Measurements from ENCODE around the gene BCL11B. TPM values are rescaled to one million over a fixed set of nuclear protein-coding genes. Genes with fewer than 3 reads are reported as not detected.

The BCL11B gene
- total RNA-seq, 2 experiments from 2014 or later, result 48.9 to 49.1 TPM

- Mint-ChIP-seq H3K4me1 (ENCODE audit: low read depth) (peaks cover 32% of the 10 kb centered on the region), H3K27ac (peak overlapping the region; percentile 100), H3K4me3 (peak overlapping the region; percentile 96), H3K9me3 (no peaks in the 10 kb centered on the region), H3K27me3 (peaks cover 3% of the 10 kb centered on the region), H3K36me3 (peaks cover 22% of the 10 kb centered on the region)
- DNase-seq, result peak; percentile 74
- ChIA-PET CTCF (interaction anchor here (0.5 to 2.5 kb wide), 9 partner anchors 12 to 1973 kb away, joined by 3 to 22 read pairs (median 6); no protein-coding TSS in a partner anchor), POLR2A (interaction anchor here (1.0 to 19.8 kb wide), 7 partner anchors 11 to 1132 kb away, joined by 3 to 425 read pairs (median 6); no protein-coding TSS in a partner anchor)
- intact Hi-C loops (cut with micrococcal nuclease), result loop anchor here (1.0 to 5.0 kb wide), 6 partner anchors 11 to 1966 kb away; no protein-coding TSS in a partner anchor
Measured at GRCh38 chr14:99272899-99273765, 1.1 kb upstream of the BCL11B start.

DNA sequence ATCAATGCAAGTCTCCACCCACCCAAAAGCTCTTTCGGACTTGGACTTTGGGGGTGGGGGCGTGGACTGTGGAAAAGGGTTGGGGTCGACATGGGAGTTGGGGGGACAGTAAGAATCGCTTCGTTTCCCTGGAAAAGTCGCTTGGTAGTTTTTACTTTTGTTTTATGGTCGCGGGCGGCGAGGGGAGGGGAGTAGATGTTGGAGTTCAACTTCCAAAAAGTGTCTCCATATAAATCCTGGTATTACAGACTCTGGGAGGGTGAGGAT, 568 bp upstream of the BCL11B start:
- Mint-ChIP-seq H3K27ac (peak overlapping the region; percentile 100), H3K4me3 (peak overlapping the region; percentile 96), H3K36me3 (peaks cover 26% of the 10 kb centered on the region), H3K9me3 (no peaks in the 10 kb centered on the region), H3K27me3 (peaks cover 3% of the 10 kb centered on the region), H3K4me1 (ENCODE audit: low read depth) (peaks cover 29% of the 10 kb centered on the region)
- ChIA-PET POLR2A (interaction anchor here (0.6 to 19.8 kb wide), 11 partner anchors 11 to 1294 kb away, joined by 3 to 425 read pairs (median 6); no protein-coding TSS in a partner anchor), CTCF (interaction anchor here (0.6 to 2.5 kb wide), 13 partner anchors 11 to 1973 kb away, joined by 3 to 22 read pairs (median 5); no protein-coding TSS in a partner anchor)
- intact Hi-C loops (cut with micrococcal nuclease), result loop anchor here (1.0 to 5.0 kb wide), 6 partner anchors 10 to 1966 kb away; no protein-coding TSS in a partner anchor
- no peak for DNase-seq

- DNase-seq, result no peak
- no peaks in the 10 kb centered on the region for H3K9me3 Mint-ChIP-seq
- ChIA-PET POLR2A (interaction anchor here (0.8 to 19.8 kb wide), 10 partner anchors 10 to 1293 kb away, joined by 3 to 425 read pairs (median 7); no protein-coding TSS in a partner anchor), CTCF (interaction anchor here (0.7 to 2.5 kb wide), 16 partner anchors 10 to 1293 kb away, joined by 3 to 22 read pairs (median 4); no protein-coding TSS in a partner anchor)
- H3K27ac Mint-ChIP-seq, result peak overlapping the region; percentile 100
- peaks cover 29% of the 10 kb centered on the region for H3K36me3 Mint-ChIP-seq
- intact Hi-C loops (cut with micrococcal nuclease), result loop anchor here (5.0 kb wide), 3 partner anchors 1049 to 1564 kb away; no protein-coding TSS in a partner anchor
- peaks cover 3% of the 10 kb centered on the region for H3K27me3 Mint-ChIP-seq
- H3K4me3 Mint-ChIP-seq, result peak overlapping the region; percentile 96
- H3K4me1 Mint-ChIP-seq (ENCODE audit: low read depth), result peaks cover 30% of the 10 kb centered on the region
Measured at GRCh38 chr14:99271221-99271941, 616 bp downstream of the BCL11B start.

- peak overlapping the region; percentile 96 for H3K4me3 Mint-ChIP-seq
- H3K27me3 Mint-ChIP-seq, result peaks cover 3% of the 10 kb centered on the region
- intact Hi-C loops (cut with micrococcal nuclease), result loop anchor here (5.0 kb wide), 3 partner anchors 1048 to 1563 kb away; no protein-coding TSS in a partner anchor
- ChIA-PET CTCF (interaction anchor here (0.8 to 6.8 kb wide), 7 partner anchors 9 to 1274 kb away, joined by 3 to 110 read pairs (median 8); no protein-coding TSS in a partner anchor), POLR2A (interaction anchor here (1.5 to 19.8 kb wide), 7 partner anchors 9 to 1293 kb away, joined by 6 to 425 read pairs (median 20); no protein-coding TSS in a partner anchor)
- no peaks in the 10 kb centered on the region for H3K9me3 Mint-ChIP-seq
- H3K27ac Mint-ChIP-seq, result peak overlapping the region; percentile 100
- peaks cover 33% of the 10 kb centered on the region for H3K36me3 Mint-ChIP-seq
- H3K4me1 Mint-ChIP-seq (ENCODE audit: low read depth), result peaks cover 34% of the 10 kb centered on the region
- peak; percentile 52 for DNase-seq
Measured at GRCh38 chr14:99270458-99271220, 1.4 kb downstream of the BCL11B start.

- ChIA-PET POLR2A (interaction anchor here (0.7 to 19.8 kb wide), 13 partner anchors 8 to 1292 kb away, joined by 3 to 425 read pairs (median 12); no protein-coding TSS in a partner anchor), CTCF (interaction anchor here (0.6 to 10.4 kb wide), 11 partner anchors 11 to 1291 kb away, joined by 3 to 130 read pairs (median 21); no protein-coding TSS in a partner anchor)
- peak; percentile 27 for DNase-seq
- Mint-ChIP-seq H3K27ac (peak overlapping the region; percentile 100), H3K4me1 (ENCODE audit: low read depth) (peaks cover 39% of the 10 kb centered on the region), H3K36me3 (peaks cover 44% of the 10 kb centered on the region), H3K9me3 (no peaks in the 10 kb centered on the region), H3K4me3 (peak overlapping the region; percentile 96), H3K27me3 (peaks cover 1% of the 10 kb centered on the region)
- intact Hi-C loops (cut with micrococcal nuclease), result loop anchor here (1.0 to 10.0 kb wide), 7 partner anchors 9 to 1812 kb away; partner anchors contain the start of gene EVL
Measured at GRCh38 chr14:99268810-99269707, 2.9 kb downstream of the BCL11B start.

DNA sequence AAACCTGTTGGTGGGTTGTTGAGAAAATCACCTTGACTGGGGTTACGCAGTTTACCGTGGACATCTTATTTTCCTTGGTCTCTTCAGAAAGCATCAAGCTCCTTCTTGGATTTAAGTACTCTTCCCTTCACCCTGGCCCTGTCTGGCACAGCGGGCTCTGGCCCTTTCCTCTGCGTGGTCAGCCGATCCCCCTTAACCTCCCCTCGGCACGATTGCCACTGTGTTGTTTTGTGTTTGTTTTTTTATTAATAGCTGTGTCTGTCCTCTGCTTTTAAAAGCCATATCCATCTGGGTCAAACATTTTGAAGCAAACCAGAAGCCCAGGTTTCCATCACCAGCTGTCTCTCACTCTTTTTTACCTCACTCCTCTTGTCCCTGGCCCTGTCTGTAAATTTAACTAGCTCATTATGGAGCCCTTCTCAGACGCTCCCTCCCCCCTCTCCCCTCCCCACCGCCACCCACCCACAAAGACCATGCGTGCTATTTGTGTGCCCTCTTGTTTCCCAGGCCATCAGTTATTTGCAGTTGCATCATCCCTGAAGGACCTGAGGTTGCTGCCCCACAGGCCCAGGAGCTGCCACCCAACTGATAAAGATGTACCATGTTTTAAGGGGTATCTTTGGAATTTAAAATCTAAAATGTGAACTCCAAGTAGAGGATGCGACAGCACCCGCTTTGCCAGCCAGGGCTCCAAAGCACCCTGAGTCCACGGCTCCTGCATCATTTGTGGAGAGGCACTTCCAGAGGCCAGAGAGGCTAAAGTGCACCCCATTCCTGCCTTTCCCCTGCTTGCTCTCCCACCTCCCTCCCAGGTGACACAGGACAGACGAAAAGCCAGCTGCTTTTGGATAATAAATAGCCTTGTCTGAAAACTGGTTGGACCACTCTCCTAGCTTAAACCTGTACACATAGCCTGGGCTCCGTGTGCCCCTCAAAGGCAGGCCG, 3.9 kb downstream of the BCL11B start:
- ChIA-PET POLR2A (interaction anchor here (0.5 to 19.8 kb wide), 17 partner anchors 7 to 1291 kb away, joined by 3 to 425 read pairs (median 6); no protein-coding TSS in a partner anchor), CTCF (interaction anchor here (0.6 to 10.4 kb wide), 19 partner anchors 10 to 1294 kb away, joined by 3 to 130 read pairs (median 7); no protein-coding TSS in a partner anchor)
- DNase-seq, result peak; percentile 76
- peak overlapping the region; percentile 100 for H3K27ac Mint-ChIP-seq
- intact Hi-C loops (cut with micrococcal nuclease), result loop anchor here (1.0 to 10.0 kb wide), 11 partner anchors 8 to 1811 kb away; partner anchors contain the start of gene EVL
- peaks cover 46% of the 10 kb centered on the region for H3K4me1 Mint-ChIP-seq (ENCODE audit: low read depth)
- H3K27me3 Mint-ChIP-seq, result peaks cover 1% of the 10 kb centered on the region
- peak overlapping the region; percentile 96 for H3K4me3 Mint-ChIP-seq
- no peaks in the 10 kb centered on the region for H3K9me3 Mint-ChIP-seq
- peaks cover 51% of the 10 kb centered on the region for H3K36me3 Mint-ChIP-seq

DNA sequence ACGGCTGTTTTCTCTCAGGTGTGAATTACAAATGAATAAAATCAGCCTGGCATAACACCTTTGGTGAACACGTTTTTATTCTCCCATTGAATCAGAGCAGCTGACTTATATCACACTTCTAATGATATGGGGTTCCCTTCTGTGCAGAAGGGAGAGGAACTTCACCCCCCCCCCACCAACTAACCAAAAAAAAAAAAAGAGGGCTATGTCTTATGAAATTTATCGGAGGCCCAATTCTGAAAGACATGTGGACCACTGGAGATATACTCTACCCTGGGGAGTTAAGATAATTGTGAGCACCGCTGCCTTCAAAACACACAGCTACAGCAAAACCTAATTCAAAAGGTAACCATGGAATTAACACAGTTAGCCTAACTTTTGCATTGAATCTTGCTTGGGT, 4.6 kb downstream of the BCL11B start:
- Mint-ChIP-seq H3K4me1 (ENCODE audit: low read depth) (peaks cover 43% of the 10 kb centered on the region), H3K27me3 (peaks cover 1% of the 10 kb centered on the region), H3K4me3 (peak overlapping the region; percentile 96), H3K36me3 (peaks cover 59% of the 10 kb centered on the region), H3K9me3 (no peaks in the 10 kb centered on the region), H3K27ac (peak overlapping the region; percentile 100)
- DNase-seq, result no peak
- ChIA-PET CTCF (interaction anchor here (0.6 to 10.4 kb wide), 22 partner anchors 11 to 1293 kb away, joined by 3 to 130 read pairs (median 6); no protein-coding TSS in a partner anchor), POLR2A (interaction anchor here (0.7 to 19.8 kb wide), 17 partner anchors 10 to 1290 kb away, joined by 4 to 425 read pairs (median 7); no protein-coding TSS in a partner anchor)
- intact Hi-C loops (cut with micrococcal nuclease), result loop anchor here (1.0 to 10.0 kb wide), 9 partner anchors 37 to 1810 kb away; partner anchors contain the start of gene EVL

GRCh38 chr14:99266181-99267178, 5.5 kb downstream of the BCL11B start:
- POLR2A ChIA-PET, result interaction anchor here (0.8 to 19.8 kb wide), 9 partner anchors 9 to 1289 kb away, joined by 3 to 425 read pairs (median 7); no protein-coding TSS in a partner anchor
- intact Hi-C loops (cut with micrococcal nuclease), result loop anchor here (1.0 to 10.0 kb wide), 10 partner anchors 36 to 1809 kb away; partner anchors contain the start of gene EVL
- H3K27me3 Mint-ChIP-seq, result peaks cover under 1% of the 10 kb centered on the region
- peak overlapping the region; percentile 100 for H3K27ac Mint-ChIP-seq
- H3K9me3 Mint-ChIP-seq, result no peaks in the 10 kb centered on the region
- peaks cover 60% of the 10 kb centered on the region for H3K36me3 Mint-ChIP-seq
- peaks cover 52% of the 10 kb centered on the region for H3K4me1 Mint-ChIP-seq (ENCODE audit: low read depth)
- peak; percentile 93 for DNase-seq
- CTCF ChIA-PET, result interaction anchor here (0.5 to 10.4 kb wide), 34 partner anchors 9 to 1959 kb away, joined by 3 to 130 read pairs (median 5); no protein-coding TSS in a partner anchor
- H3K4me3 Mint-ChIP-seq, result peak overlapping the region; percentile 96

All from activated CD4-positive, alpha-beta memory T cell treated with anti-CD3 and anti-CD28 coated beads for 36 hours (primary cell).